Kidney (tissue), 14 donors: ENCODE results near the gene GALNT9. TPM values are rescaled to one million over a fixed set of nuclear protein-coding genes. Genes with fewer than 3 reads are reported as not detected.

Source experiments
- DNase-seq, 5 donors: peaks; one replicate each; pipeline ENCODE4 v3.0.0-alpha.2; 2013 to 2020
- FAIRE-seq: peaks from 2 replicates; lab custom pipeline; 2012; peaks lifted over from hg19 to GRCh38; lab: Jason Lieb, UNC
- H3K27ac ChIP-seq, 2 donors: one replicate each; pipeline ENCODE4 v1.7.0; 2013; ENCODE audit warnings: low read depth in 2 of 2, low read length in 2 of 2, inconsistent platforms in 1 of 2
- H3K27me3 ChIP-seq: one replicate; pipeline ENCODE4 v1.7.1; 2013; ENCODE audit warnings: low read length, inconsistent platforms; ENCODE audit not compliant: control insufficient read depth, insufficient read depth
- H3K36me3 ChIP-seq, 3 donors: one replicate each; pipeline versions ENCODE4 v1.7.0 to v1.7.1; 2013; ENCODE audit warnings: low read length in 3 of 3, control low read depth in 1 of 3, inconsistent platforms in 1 of 3; ENCODE audit not compliant: insufficient read depth in 3 of 3, control insufficient read depth in 2 of 3
- H3K4me1 ChIP-seq, 3 donors: one replicate each; pipeline versions ENCODE4 v1.7.0 to v1.7.1; 2013; ENCODE audit warnings: low read length in 3 of 3, inconsistent platforms in 1 of 3, low read depth in 1 of 3; ENCODE audit not compliant: control insufficient read depth in 2 of 3, insufficient read depth in 2 of 3
- H3K4me3 ChIP-seq, 3 donors: one replicate each; pipeline versions ENCODE4 v1.7.0 to v1.8.1; 2013; ENCODE audit warnings: low read length in 3 of 3, control low read depth in 1 of 3, inconsistent platforms in 1 of 3
- H3K9ac ChIP-seq, 3 donors: one replicate each; pipeline versions ENCODE4 v1.7.0 to v1.7.1; 2013; ENCODE audit warnings: low read length in 3 of 3, control low read depth in 1 of 3, inconsistent platforms in 1 of 3
- H3K9me3 ChIP-seq, 3 donors: one replicate each; pipeline versions ENCODE4 v1.7.0 to v1.7.1; 2013; ENCODE audit warnings: low read length in 3 of 3, control low read depth in 1 of 3, inconsistent platforms in 1 of 3; ENCODE audit not compliant: control insufficient read depth in 2 of 3, insufficient read depth in 1 of 3
- CTCF ChIP-seq: IDR thresholded peaks from 3 replicates; pipeline ENCODE4 v1.5.1; 2012; ENCODE audit warnings: mild to moderate bottlenecking, moderate library complexity, borderline replicate concordance; ENCODE audit not compliant: insufficient read depth; ENCODE audit errors: extremely low read depth
- intact Hi-C: fragments of 100-400 bp; cut with DNase I; formaldehyde crosslinking; loops from one replicate; pipeline ENCODE4 v1.11.1; 2022
- polyA plus RNA-seq: library from polyadenylated mRNA; stranded (reverse); fragments of 350-450 nt; fragmentation: Illumina TruSeq; extraction: RNeasy Lipid Tissue Mini Kit (QIAGEN cat#74804); gene quantifications from one replicate; pipeline ENCODE4 v1.2.3, GENCODE V29; 2014; ENCODE audit warnings: low read depth, low replicate concordance; ENCODE audit not compliant: insufficient read depth
- total RNA-seq: library from RNA; stranded (reverse); fragmentation: NEBNext Ultra II Directional; extraction: Animal tissue kit (Norgen Biotek cat#: 25700); gene quantifications from one replicate; pipeline ENCODE4 v1.2.1, GENCODE V29; 2021
- donor health status: control.
- donor health status: control.
- donor health status: control.
- donor health status: control.
- donor health status: control.
- donor health status: DM: yes; HTN: yes; CAD: no.
- donor health status: Normal renal cell carcinoma (clear cell type).

The GALNT9 gene
- total and polyA plus RNA-seq, 2 donors from 2014 or later, result 4.8 to 20.7 TPM

- Histone ChIP-seq H3K27ac (no peak overlapping the region), H3K4me1 (no peaks in the 10 kb centered on the region), H3K9me3 (peaks cover 0 to under 1% (median 0%) of the 10 kb centered on the region in 3 donors), H3K36me3 (no peaks in the 10 kb centered on the region), H3K27me3 (no peaks in the 10 kb centered on the region), H3K9ac (no peak overlapping the region), H3K4me3 (no peak overlapping the region)
- FAIRE-seq (no peak), DNase-seq (peak in 1 of 5 donors; percentile 56)
- intact Hi-C loops, result no loop called here
- TF ChIP-seq CTCF, result no peak
These were observed 99.0 kb downstream of the GALNT9 start for GRCh38 chr12:132230381-132230780.

- no peak overlapping the region for H3K9ac ChIP-seq
- intact Hi-C loops, result no loop called here
- no peak overlapping the region for H3K27ac ChIP-seq
- no peaks in the 10 kb centered on the region for H3K27me3 ChIP-seq
- FAIRE-seq (no peak), DNase-seq (peak in 1 of 5 donors; percentile 59)
- no peaks in the 10 kb centered on the region for H3K36me3 ChIP-seq
- no peak for TF ChIP-seq CTCF
- peaks cover 0 to 2% (median 0%) of the 10 kb centered on the region in 3 donors for H3K9me3 ChIP-seq
- no peaks in the 10 kb centered on the region for H3K4me1 ChIP-seq
- no peak overlapping the region for H3K4me3 ChIP-seq
These were observed 99.5 kb downstream of the GALNT9 start for GRCh38 chr12:132229926-132230325.

GRCh38 chr12:132229193-132229760 lies 100.1 kb downstream of the GALNT9 start:
- Histone ChIP-seq H3K27me3 (no peaks in the 10 kb centered on the region), H3K9me3 (peaks cover 0 to 2% (median 0%) of the 10 kb centered on the region in 3 donors), H3K36me3 (no peaks in the 10 kb centered on the region), H3K27ac (no peak overlapping the region), H3K4me3 (no peak overlapping the region), H3K4me1 (no peaks in the 10 kb centered on the region), H3K9ac (no peak overlapping the region)
- intact Hi-C loops, result no loop called here
- DNase-seq, result peak in 1 of 5 donors; percentile 69
- no peak for FAIRE-seq
- TF ChIP-seq CTCF, result no peak
